NCI-H2171 treated with DMSO at 0.1 percent for 48 hours (cell line): ENCODE data around the gene KDM4B.
"Not testable (repeated sequence)": the region's sequence is repeated elsewhere in the genome, so short reads cannot be mapped to it uniquely, and the experiment has no call there.

ENCODE experiments used
- DNase-seq: peaks from one replicate; lab custom pipeline; 2025; lab: John Stamatoyannopoulos, UW

The KDM4B gene

GRCh38 chr19:4968462-4969291, at the start of gene KDM4B:
KDM4B (plus strand) TSS chr19:4969113; CDS start chr19:5032891, 63,778 bp downstream.
- peak; percentile 98 for DNase-seq

DNA sequence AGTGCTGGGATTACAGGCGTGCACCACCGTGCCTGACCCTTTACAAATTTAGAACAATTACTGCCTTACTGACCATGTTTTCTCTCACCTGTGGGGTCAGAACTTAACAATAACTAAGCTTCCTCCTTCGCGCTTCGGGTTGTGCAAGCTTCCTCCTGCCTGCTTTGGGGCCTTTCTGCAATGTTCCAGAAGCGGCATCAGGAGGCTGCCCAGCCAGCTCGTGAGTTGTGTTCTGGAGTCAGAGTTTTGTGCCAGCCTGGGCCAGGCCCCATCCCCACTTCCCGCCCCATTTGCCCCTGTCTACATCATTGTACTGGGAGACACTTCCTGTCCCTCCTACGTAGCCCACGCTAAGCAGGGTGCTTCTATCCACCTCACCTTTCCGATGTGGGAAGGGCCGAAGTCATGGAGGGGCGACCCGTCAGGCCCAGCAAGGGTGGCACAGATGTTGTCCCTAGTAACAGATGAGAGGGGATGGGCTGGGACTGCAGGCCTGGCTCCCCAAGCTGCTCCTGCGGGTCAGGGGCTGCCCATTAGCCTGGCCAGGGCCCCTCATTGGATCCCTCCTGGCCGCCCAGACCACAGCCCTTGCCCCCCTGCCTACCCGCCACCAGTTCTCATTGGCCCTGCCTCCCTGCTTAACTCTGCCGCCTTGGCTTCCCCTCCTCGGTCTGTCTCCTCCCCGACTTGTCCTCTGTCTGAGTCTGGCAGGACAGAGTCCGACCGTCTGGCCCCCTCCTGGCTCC, 46.2 kb upstream of the KDM4B start:
- DNase-seq, result no peak

DNA sequence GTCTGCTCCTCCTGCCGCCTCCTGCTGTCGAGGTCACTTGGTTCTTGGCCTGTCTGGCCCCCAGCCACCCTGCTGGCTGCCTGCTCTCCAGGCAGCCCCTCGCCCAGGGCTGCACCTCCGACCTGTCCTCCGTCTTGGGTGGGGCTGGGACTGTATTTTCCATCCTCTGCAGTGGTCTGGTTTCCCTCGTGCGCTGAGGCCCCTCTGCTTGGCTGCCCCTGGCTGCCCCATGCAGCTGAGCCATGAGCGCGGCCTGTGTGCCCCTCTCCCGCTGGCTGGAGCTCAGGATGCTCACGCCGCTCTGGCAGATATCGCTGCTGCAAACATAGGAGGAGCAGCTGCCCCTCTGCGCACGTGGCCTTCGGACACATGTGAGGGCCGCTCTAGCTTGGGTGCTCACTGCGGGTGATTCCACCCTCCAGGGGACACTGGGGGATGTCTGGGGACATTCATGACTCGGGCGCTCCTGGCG, 45.6 kb upstream of the KDM4B start:
- no peak for DNase-seq

DNA sequence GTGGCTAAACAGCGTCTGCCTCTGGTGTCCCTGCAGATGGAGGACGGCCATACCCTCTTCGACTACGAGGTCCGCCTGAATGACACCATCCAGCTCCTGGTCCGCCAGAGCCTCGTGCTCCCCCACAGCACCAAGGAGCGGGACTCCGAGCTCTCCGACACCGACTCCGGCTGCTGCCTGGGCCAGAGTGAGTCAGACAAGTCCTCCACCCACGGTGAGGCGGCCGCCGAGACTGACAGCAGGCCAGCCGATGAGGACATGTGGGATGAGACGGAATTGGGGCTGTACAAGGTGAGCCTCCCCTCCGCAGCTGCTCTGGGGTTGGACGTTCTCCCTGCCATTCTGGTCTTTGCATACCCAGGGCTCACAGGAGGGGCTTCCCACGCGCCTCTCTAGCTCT, 39.7 kb upstream of the KDM4B start:
- DNase-seq, result no peak

DNA sequence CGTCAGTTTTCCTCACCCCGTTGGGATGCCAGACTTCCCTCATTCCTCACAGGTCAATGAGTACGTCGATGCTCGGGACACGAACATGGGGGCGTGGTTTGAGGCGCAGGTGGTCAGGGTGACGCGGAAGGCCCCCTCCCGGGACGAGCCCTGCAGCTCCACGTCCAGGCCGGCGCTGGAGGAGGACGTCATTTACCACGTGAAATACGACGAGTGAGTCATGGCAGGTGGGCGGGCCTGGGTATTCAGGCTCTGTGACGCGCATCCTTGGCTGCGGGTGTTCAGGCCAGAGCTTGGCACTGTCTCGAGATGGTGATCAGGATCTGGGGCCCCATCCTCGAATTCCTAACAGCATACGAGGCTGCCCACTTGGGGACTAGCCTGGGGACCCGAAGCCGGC, 38.2 kb upstream of the KDM4B start:
- no peak for DNase-seq

DNA sequence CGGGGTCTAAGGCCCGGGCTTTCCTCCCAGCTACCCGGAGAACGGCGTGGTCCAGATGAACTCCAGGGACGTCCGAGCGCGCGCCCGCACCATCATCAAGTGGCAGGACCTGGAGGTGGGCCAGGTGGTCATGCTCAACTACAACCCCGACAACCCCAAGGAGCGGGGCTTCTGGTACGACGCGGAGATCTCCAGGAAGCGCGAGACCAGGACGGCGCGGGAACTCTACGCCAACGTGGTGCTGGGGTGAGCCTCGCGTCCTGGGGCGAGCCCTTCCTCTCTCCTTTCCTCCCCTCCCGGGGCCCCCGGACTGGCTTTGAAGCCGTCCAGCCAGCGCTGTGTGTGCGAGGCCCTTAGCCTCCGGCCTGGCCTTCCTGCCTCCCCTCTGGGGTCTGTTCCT, 36.2 kb upstream of the KDM4B start:
- DNase-seq, result no peak

DNA sequence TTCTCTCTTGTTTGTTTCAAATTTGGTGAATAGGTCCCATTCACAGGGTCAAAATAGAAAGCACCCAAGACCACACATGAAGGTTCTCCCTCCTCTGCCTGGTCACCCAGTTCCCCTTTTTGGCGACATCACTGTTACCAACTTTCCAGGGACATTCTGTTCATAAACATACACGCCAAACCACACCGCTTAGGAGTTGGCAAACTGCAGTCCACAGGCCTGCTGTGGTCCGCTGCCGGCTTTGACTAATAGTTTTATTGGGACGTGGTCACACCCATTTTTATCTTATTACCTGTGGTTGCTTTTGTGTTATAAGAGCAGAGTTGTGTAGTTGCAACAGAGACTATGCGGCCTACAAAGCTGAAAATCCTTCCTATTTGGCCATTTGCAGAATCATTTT, 35.4 kb upstream of the KDM4B start:
- no peak for DNase-seq

DNA sequence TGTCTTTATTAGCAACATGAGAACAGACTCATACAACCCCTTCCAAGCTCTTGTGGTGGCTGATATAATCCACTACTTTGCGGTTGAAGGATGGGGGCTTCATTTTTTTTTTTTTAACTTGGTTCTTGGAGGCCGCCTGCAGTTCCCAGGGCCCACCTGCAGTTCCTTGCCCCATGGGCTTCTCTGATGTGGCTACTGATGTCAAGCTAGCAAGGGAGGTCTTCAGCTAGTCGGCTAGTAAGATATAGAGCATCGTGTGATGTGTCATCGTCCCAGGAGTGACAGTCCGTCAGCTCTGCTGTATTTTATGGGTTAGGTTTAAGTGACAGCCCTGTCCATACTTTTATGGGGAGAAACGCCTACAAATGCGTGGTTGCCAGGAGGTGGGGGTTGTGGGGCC, 33.5 kb upstream of the KDM4B start:
- DNase-seq, result no peak

DNA sequence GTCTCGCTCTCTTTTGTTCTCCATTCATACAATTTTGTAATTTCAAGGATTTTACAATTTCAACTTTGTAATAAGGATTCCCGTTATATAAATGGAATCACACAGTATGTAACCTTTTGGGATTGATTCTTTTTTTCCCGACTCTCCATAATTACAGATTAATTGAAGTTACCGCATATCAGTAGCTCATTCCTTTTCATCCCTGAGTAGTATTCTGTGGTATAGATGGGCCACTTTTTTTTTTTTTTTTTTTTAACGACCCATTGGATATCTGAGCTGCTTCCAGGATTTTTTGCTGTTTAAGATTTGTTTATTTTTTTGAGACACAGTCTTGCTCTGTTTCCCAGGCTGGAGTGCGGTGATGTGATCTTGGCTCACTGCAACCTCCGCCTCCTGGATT, 31.9 kb upstream of the KDM4B start:
- DNase-seq, result no peak

GRCh38 chr19:4938461-4938860, 30.5 kb upstream of the KDM4B start:
- not testable (repeated sequence) for DNase-seq

DNA sequence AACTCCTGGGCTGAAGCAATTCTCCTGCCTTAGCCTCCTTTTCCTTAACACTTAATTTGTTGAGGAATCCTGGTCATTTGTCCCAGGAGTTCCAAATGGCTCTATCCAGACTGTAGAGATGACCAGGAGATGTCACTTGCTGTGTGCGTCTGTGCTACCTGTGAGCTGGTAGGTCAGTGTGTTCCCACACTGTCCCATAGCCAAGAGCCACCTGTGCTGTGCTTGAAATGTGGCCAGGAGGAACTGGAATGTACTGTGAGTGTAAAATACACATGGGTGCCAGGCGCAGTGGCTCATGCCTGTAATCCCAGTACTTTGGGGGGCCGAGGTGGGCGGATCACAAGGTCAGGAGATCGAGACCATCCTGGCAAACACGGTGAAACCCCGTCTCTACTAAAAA, 29.4 kb upstream of the KDM4B start:
- DNase-seq, result no peak

- DNase-seq, result not testable (repeated sequence)
Observed at GRCh38 chr19:4941638-4942169, 27.2 kb upstream of the KDM4B start.

DNA sequence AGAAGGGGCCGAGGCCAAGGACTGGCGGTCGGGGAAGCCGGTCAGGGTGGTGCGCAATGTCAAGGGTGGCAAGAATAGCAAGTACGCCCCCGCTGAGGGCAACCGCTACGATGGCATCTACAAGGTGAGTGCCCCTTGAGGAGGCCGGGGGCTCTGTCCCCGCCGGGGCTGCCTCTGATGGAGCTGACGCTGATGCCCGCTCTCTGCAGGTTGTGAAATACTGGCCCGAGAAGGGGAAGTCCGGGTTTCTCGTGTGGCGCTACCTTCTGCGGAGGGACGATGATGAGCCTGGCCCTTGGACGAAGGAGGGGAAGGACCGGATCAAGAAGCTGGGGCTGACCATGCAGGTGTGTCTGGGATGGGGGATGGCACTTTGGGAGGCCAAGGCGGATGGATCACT, 18.3 kb upstream of the KDM4B start:
- not testable (repeated sequence) for DNase-seq

DNA sequence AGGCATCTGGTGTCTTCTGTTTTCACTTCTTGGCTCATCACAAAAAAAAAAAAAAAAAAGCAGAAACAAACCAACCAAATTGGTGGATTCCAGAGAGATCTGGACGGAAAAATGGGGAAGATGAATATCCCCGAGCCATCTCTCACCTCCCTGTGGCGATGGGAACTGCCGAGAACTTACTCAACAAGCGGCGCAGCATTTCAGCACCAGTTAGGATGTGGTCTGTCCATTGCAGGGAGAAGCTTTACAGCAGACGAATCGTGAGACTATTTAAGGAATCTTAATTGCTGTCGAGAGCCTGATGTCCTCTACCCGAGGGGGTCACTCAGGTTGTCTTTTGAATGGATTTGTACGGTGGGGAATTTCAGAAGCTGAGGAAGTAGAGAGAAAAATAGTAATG, 17.3 kb upstream of the KDM4B start:
- DNase-seq, result no peak

DNA sequence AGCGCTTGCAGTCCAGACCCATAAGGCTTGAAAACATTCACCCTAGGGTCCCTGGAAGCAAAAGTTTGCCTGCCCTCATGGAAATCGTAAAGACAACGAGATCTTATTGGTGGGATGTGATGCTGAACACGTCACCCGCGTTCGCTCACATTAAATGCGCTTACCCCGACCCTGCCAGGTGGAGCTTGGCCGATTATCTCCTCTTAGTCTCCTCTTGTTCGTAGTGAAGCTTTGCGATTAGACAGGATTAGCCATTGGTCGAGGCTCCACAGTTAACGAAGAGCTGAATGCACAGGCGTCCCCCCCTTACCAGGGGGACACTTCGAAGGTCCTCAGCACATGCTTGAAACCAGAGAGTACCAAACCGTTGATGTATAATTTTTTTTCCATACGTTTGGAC, 16.0 kb upstream of the KDM4B start:
- no peak for DNase-seq

GRCh38 chr19:4954320-4955149, 14.4 kb upstream of the KDM4B start:
- DNase-seq, result not testable (repeated sequence)

DNA sequence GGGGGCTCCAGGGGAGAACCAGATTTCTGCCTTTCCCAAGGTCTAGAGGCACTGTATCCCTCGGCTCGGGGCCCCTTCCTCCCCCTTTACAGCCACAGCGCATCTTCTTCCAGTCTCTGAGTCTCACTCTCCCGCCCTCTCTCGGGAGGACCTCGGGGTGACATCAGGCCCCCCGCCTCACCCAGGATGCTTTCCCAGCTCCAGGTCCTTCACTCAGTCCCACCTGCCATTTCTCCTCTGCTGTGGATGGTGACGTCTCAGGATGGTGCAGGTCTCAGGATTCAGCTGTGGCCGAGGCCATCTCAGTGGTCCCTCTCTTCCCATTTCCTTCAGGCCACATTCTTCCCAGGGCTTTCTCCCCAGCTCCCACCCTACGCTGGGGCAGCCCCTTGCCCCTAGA, 13.6 kb upstream of the KDM4B start:
- DNase-seq, result no peak

DNA sequence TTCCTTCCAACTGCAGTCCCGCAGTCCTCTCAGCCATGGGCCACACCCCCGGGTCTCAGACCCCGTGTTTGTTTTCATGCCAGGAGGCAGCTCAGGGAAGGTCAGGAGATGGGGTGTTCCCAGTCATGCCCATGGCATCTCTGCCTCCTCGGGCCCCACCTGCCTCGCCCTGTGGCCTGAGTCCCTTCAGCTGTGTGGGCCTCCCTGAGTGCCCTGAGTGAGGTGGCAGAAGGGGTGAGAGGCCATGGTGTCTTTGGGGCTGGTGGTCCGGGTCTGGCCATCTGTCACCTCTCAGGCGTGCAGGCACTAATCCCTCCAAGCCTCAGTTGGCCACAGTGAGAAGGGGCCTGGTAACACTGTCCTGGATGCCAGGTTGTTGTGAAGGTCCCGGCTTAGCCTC, 10.9 kb upstream of the KDM4B start:
- no peak for DNase-seq

GRCh38 chr19:4962085-4962619, 6.8 kb upstream of the KDM4B start:
- no peak for DNase-seq

DNA sequence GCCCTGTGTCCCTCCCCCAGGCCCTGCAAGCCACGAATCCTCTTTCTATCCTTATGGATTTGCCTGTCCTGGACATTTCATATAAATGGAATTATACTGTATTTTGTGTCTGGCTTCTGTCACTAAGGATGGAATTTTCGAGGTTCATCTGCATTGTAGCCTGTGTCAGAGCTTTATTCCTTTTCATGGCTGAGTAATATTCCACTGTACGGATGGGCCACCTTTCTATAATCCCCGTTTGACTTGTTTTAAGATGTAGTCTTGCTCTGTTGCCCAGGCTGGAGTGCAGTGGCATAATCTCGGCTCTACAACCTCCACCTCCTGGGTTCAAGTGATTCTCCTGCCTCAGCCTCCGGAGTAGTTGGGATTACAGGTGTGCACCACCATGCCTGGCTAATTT, 3.9 kb upstream of the KDM4B start:
- DNase-seq, result no peak

DNA sequence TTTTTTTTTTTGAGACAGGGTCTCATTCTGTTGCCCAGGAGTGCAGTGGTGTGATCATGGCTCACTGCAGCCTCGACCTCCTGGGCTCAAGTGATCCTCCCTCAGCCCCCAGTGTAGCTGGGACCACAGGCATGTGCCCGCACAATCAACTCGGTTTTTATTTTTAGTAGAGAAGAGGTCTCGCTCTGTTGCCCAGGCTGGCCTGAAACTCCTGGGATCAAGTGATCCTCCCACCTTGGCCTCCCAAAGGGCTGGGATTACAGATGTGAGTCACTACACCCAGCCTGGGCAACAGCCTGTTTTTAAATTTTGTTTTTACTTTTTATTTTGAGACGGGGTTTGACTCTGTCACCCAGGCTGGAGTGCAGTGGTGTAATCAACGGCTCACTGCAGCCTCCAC, 2.3 kb upstream of the KDM4B start:
- DNase-seq, result no peak
